GM23338 (cell line): Measurements from ENCODE around the gene B4GALT7. TPM values are rescaled to one million over a fixed set of nuclear protein-coding genes. Genes with fewer than 3 reads are reported as not detected.

Experiments
- ATAC-seq: fragments of 200-7000 bp; cut with Tn5 transposase; 3 replicates; pipeline ENCODE4 v1.9.1; 2020
- DNase-seq: peaks from one replicate; pipeline ENCODE4 v3.0.0-alpha.2; 2015; ENCODE audit warnings: low spot score
- H2AFZ ChIP-seq: fragments of 200-600 bp; sonication (generic); 2 replicates; pipeline ENCODE4 v1.8.0; 2016; ENCODE audit warnings: antibody characterized with exemption, mild to moderate bottlenecking, moderate library complexity
- H3F3A ChIP-seq: fragments of 200-600 bp; sonication (generic); replicated peaks from 2 replicates; pipeline ENCODE4 v1.8.0; 2017; ENCODE audit warnings: antibody characterized with exemption, mixed run types, low read depth
- H3K27ac ChIP-seq: fragments of 200-600 bp; sonication (generic); 2 replicates; pipeline ENCODE4 v1.6.1; 2016; ENCODE audit warnings: low read depth
- H3K27me3 ChIP-seq: fragments of 200-600 bp; sonication (generic); 2 replicates; pipeline ENCODE4 v1.8.0; 2016; ENCODE audit warnings: mild to moderate bottlenecking, mixed run types, moderate library complexity; ENCODE audit not compliant: insufficient read depth
- H3K36me3 ChIP-seq: fragments of 200-600 bp; sonication (generic); 2 replicates; pipeline ENCODE4 v1.8.0; 2016; ENCODE audit warnings: mild to moderate bottlenecking; ENCODE audit not compliant: insufficient read depth
- H3K4me1 ChIP-seq: fragments of 200-600 bp; sonication (generic); 2 replicates; pipeline ENCODE4 v1.8.0; 2016; ENCODE audit warnings: mild to moderate bottlenecking, moderate library complexity; ENCODE audit not compliant: insufficient read depth
- H3K4me2 ChIP-seq: fragments of 200-600 bp; sonication (generic); 2 replicates; pipeline ENCODE4 v1.7.1; 2017; ENCODE audit warnings: mixed run types
- H3K4me3 ChIP-seq: fragments of 200-600 bp; sonication (generic); 2 replicates; pipeline ENCODE4 v1.6.1; 2016; ENCODE audit warnings: mixed run types
- H3K79me2 ChIP-seq: fragments of 200-600 bp; sonication (generic); replicated peaks from 2 replicates; pipeline ENCODE4 v1.8.0; 2017; ENCODE audit warnings: mild to moderate bottlenecking; ENCODE audit not compliant: insufficient read depth
- H3K9me2 ChIP-seq: fragments of 200-600 bp; sonication (generic); 2 replicates; pipeline ENCODE4 v1.8.0; 2017; ENCODE audit not compliant: insufficient read depth
- H4K20me1 ChIP-seq: fragments of 200-600 bp; sonication (generic); replicated peaks from 2 replicates; pipeline ENCODE4 v1.8.0; 2017; ENCODE audit warnings: mild to moderate bottlenecking; ENCODE audit not compliant: insufficient read depth
- H3K27ac Mint-ChIP-seq: 2 replicates; pipeline ENCODE4 v1.8.0; 2020; ENCODE audit warnings: inconsistent platforms, mild to moderate bottlenecking, moderate library complexity, mixed read lengths
- H3K27me3 Mint-ChIP-seq: 3 replicates; pipeline ENCODE4 v1.8.0; 2022; ENCODE audit warnings: low read depth, mild to moderate bottlenecking, moderate library complexity, mixed read lengths, inconsistent platforms; ENCODE audit not compliant: insufficient read depth, poor library complexity
- H3K36me3 Mint-ChIP-seq: 3 replicates; pipeline ENCODE4 v1.8.0; 2021; ENCODE audit warnings: low read depth, mild to moderate bottlenecking, inconsistent platforms, moderate library complexity, mixed read lengths
- H3K4me1 Mint-ChIP-seq: 3 replicates; pipeline ENCODE4 v1.8.0; 2020; ENCODE audit warnings: mild to moderate bottlenecking, inconsistent platforms, mixed read lengths
- H3K4me3 Mint-ChIP-seq: 3 replicates; pipeline ENCODE4 v1.8.0; 2021; ENCODE audit warnings: moderate library complexity, mild to moderate bottlenecking, inconsistent platforms, mixed read lengths
- H3K9me3 Mint-ChIP-seq: 3 replicates; pipeline ENCODE4 v1.8.0; 2020; ENCODE audit warnings: moderate library complexity, mild to moderate bottlenecking, inconsistent platforms, mixed read lengths
- CREB1 ChIP-seq: fragments of 250-450 bp; sonication (Bioruptor Pico); IDR thresholded peaks from 2 replicates; pipeline ENCODE4 v1.5.0; 2020; ENCODE audit warnings: low read depth, mild to moderate bottlenecking, moderate library complexity
- CTCF ChIP-seq, 2 experiments: fragments of 200-600 bp in 1 of 2; sonication (generic) in 1 of 2; conservative IDR thresholded peaks; 2 replicates each; pipeline versions ENCODE4 v1.5.1 to v1.6.1; 2016 to 2017; ENCODE audit warnings: antibody characterized with exemption in 2 of 2, low read depth in 2 of 2, mild to moderate bottlenecking in 2 of 2, moderate library complexity in 1 of 2
- ETS1 ChIP-seq: IDR thresholded peaks from 2 replicates; pipeline ENCODE4 v1.6.1; 2016; ENCODE audit warnings: antibody characterized with exemption
- EZH2 ChIP-seq: fragments of 200-600 bp; sonication (generic); IDR thresholded peaks from one replicate; pipeline ENCODE4 v1.8.0; 2017; ENCODE audit warnings: antibody characterized with exemption, mild to moderate bottlenecking, low read depth; ENCODE audit not compliant: unreplicated experiment
- EZH2phosphoT487 ChIP-seq: fragments of 200-600 bp; sonication (generic); IDR thresholded peaks from one replicate; pipeline ENCODE4 v1.8.1; 2018; ENCODE audit warnings: antibody characterized with exemption; ENCODE audit not compliant: unreplicated experiment
- JUNB ChIP-seq: IDR thresholded peaks from one replicate; pipeline ENCODE4 v1.6.1; 2016; ENCODE audit warnings: antibody characterized with exemption; ENCODE audit not compliant: unreplicated experiment
- NANOG ChIP-seq: IDR thresholded peaks from 2 replicates; pipeline ENCODE4 v1.6.1; 2016; ENCODE audit warnings: antibody characterized with exemption, borderline replicate concordance
- POLR2AphosphoS5 ChIP-seq: IDR thresholded peaks from 2 replicates; pipeline ENCODE4 v1.6.1; 2016; ENCODE audit warnings: antibody characterized with exemption, low read depth
- REST ChIP-seq: IDR thresholded peaks from one replicate; pipeline ENCODE4 v1.6.1; 2018; ENCODE audit warnings: antibody characterized with exemption; ENCODE audit not compliant: unreplicated experiment
- STAT1 ChIP-seq: IDR thresholded peaks from one replicate; pipeline ENCODE4 v1.6.1; 2016; ENCODE audit warnings: antibody characterized with exemption; ENCODE audit not compliant: unreplicated experiment
- ZNF114 ChIP-seq: fragments of 250-450 bp; sonication (Bioruptor Pico); IDR thresholded peaks from 2 replicates; pipeline ENCODE4 v1.5.0; 2020; ENCODE audit warnings: mild to moderate bottlenecking, moderate library complexity
- ZNF331 ChIP-seq: fragments of 250-450 bp; sonication (Bioruptor Pico); IDR thresholded peaks from 2 replicates; pipeline ENCODE4 v1.5.0; 2020; ENCODE audit warnings: low read depth, mild to moderate bottlenecking, moderate library complexity
- ZNF462 ChIP-seq: fragments of 250-450 bp; sonication (Bioruptor Pico); IDR thresholded peaks from 2 replicates; pipeline ENCODE4 v1.5.0; 2020; ENCODE audit warnings: mild to moderate bottlenecking, moderate library complexity
- polyA plus RNA-seq: library from polyadenylated mRNA; unstranded; fragments of >200 nt; fragmentation: Nextera tagmentation; extraction: Ambion mirVana; gene quantifications from 2 replicates; pipeline ENCODE4 v1.2.1, GENCODE V29; 2016
- total RNA-seq: library from RNA; depleted of rRNA; stranded (reverse); fragments of >200 nt; shearing (Covaris generic); gene quantifications from 2 replicates; pipeline ENCODE4 v1.2.3, GENCODE V29; 2014

Gene B4GALT7
- total and polyA plus RNA-seq, 2 experiments from 2014 or later, result 10.0 to 23.3 TPM

- Mint-ChIP-seq H3K27ac (no peak overlapping the region), H3K4me3 (peak overlapping the region; percentile 85), H3K4me1 (peaks cover 29% of the 10 kb centered on the region), H3K36me3 (peaks cover 22% of the 10 kb centered on the region), H3K9me3 (no peaks in the 10 kb centered on the region; the same call in 2 of the 3 replicates), H3K27me3 (peaks cover 12% of the 10 kb centered on the region)
- H3K79me2 ChIP-seq, result peaks cover 50% of the 10 kb centered on the region
- no peak overlapping the region for H2AFZ ChIP-seq
- peak; percentile 61 for ATAC-seq
- no peak for TF ChIP-seq ZNF331 (CRISPR knock-in tag)
- no peak for TF ChIP-seq ETS1
- TF ChIP-seq NANOG, result no peak
- no peak for TF ChIP-seq CREB1 (CRISPR knock-in tag)
- no peak for TF ChIP-seq EZH2phosphoT487
- no peak for TF ChIP-seq EZH2
- no peak for TF ChIP-seq JUNB
- no peak for TF ChIP-seq ZNF462
- TF ChIP-seq REST, result no peak
- no peak for TF ChIP-seq CTCF (conservative IDR thresholded peaks at IDR 0.05; ENCODE audit: low read depth in 2 of 2)
- no peak for TF ChIP-seq ZNF114 (CRISPR knock-in tag)
- no peak for TF ChIP-seq STAT1
- no peak for TF ChIP-seq POLR2AphosphoS5
- peak; percentile 42 for DNase-seq
- H3K27me3 ChIP-seq, result no peaks in the 10 kb centered on the region
- peaks cover 15% of the 10 kb centered on the region for H3F3A ChIP-seq
- peaks cover 10% of the 10 kb centered on the region; the same call in 1 of the 2 replicates for H3K4me1 ChIP-seq
- peak overlapping the region; percentile 98 for H3K4me3 ChIP-seq
- H4K20me1 ChIP-seq, result peaks cover 40% of the 10 kb centered on the region
- 0 out of 2 replicates have a peak overlapping the region, but pooled peaks have one; percentile 26 for H3K27ac ChIP-seq
- H3K9me2 ChIP-seq, result no peaks in the 10 kb centered on the region
- H3K36me3 ChIP-seq, result peaks cover 11% of the 10 kb centered on the region; the same call in 1 of the 2 replicates
- peak overlapping the region; percentile 99 for H3K4me2 ChIP-seq
These were observed 46.1 kb upstream of the B4GALT7 start for GRCh38 chr5:177553671-177554429.
